Neural progenitor cell (in vitro differentiated cells): ENCODE data around the gene SLC14A1.

ENCODE experiments used
- EZH2 ChIP-seq: fragments of 200-600 bp; sonication (generic); IDR thresholded peaks from 2 replicates; pipeline ENCODE4 v1.6.1; 2017; ENCODE audit warnings: antibody characterized with exemption, mild to moderate bottlenecking, moderate library complexity
- EZH2phosphoT487 ChIP-seq: fragments of 200-600 bp; sonication (generic); IDR thresholded peaks from 2 replicates; pipeline ENCODE4 v1.6.1; 2017; ENCODE audit warnings: antibody characterized with exemption
- TF ChIP-seq, protein P1 (sequence below): fragments of 200-600 bp; sonication (generic); IDR thresholded peaks from 2 replicates; pipeline ENCODE4 v1.5.1; 2017; ENCODE audit warnings: antibody characterized with exemption, mild to moderate bottlenecking

DNA sequence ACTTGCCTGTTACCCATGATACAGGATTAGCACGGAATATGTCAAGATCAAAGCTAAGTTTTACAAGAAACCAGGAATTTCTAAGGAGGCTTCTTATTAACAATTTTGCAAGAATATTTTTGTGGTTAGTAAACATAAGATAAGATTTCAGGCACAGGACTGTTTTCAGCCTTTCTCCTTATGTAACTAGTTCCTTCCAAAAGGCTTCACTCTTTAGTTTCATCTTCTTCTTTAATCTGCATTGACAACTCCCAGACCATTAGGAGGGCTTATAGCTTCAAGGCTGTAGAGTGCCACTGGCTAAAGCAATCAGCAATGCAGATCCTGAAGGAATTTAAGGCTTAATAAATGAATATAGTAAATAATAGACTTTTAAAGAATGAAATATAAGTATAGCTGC, 29.3 kb downstream of the SLC14A1 start:
- TF ChIP-seq, protein P1, sequence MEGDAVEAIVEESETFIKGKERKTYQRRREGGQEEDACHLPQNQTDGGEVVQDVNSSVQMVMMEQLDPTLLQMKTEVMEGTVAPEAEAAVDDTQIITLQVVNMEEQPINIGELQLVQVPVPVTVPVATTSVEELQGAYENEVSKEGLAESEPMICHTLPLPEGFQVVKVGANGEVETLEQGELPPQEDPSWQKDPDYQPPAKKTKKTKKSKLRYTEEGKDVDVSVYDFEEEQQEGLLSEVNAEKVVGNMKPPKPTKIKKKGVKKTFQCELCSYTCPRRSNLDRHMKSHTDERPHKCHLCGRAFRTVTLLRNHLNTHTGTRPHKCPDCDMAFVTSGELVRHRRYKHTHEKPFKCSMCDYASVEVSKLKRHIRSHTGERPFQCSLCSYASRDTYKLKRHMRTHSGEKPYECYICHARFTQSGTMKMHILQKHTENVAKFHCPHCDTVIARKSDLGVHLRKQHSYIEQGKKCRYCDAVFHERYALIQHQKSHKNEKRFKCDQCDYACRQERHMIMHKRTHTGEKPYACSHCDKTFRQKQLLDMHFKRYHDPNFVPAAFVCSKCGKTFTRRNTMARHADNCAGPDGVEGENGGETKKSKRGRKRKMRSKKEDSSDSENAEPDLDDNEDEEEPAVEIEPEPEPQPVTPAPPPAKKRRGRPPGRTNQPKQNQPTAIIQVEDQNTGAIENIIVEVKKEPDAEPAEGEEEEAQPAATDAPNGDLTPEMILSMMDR, result no peak
- TF ChIP-seq EZH2phosphoT487 (no peak), EZH2 (no peak)
